HL-60 (cell line): ENCODE results near the gene ABCC11.
A peak's percentile ranks its signal among the peaks of the same experiment; 100 is the strongest.

Source experiments
- DNase-seq, 2 experiments: peaks; one replicate each; pipeline ENCODE4 v3.0.0-alpha.2; 2010 to 2020; ENCODE audit warnings: low read depth in 1 of 2, low spot score in 1 of 2
- H3K27ac ChIP-seq: fragments of 250-450 bp; sonication (Bioruptor Pico); replicated peaks from 2 replicates; pipeline ENCODE4 v1.5.1; 2020; ENCODE audit warnings: mild to moderate bottlenecking, moderate library complexity
- H3K27me3 ChIP-seq: fragments of 250-450 bp; sonication (Bioruptor Pico); 2 replicates; pipeline ENCODE4 v1.5.1; 2021; ENCODE audit warnings: mild to moderate bottlenecking, moderate library complexity; ENCODE audit not compliant: insufficient read depth, poor library complexity, severe bottlenecking
- H3K4me3 ChIP-seq: replicated peaks from 2 replicates; pipeline ENCODE4 v1.5.1; 2011; ENCODE audit warnings: mild to moderate bottlenecking, control low read depth, low read length; ENCODE audit not compliant: insufficient read depth
- GABPA ChIP-seq: IDR thresholded peaks from 2 replicates; pipeline ENCODE4 v1.6.1; 2012; ENCODE audit warnings: low read depth
- POLR2AphosphoS5 ChIP-seq: IDR thresholded peaks from 2 replicates; pipeline ENCODE4 v1.6.1; 2012; ENCODE audit warnings: low read depth
- REST ChIP-seq: IDR thresholded peaks from 2 replicates; pipeline ENCODE4 v1.6.1; 2012; ENCODE audit warnings: low read depth; ENCODE audit not compliant: insufficient replicate concordance
- SPI1 ChIP-seq: IDR thresholded peaks from 2 replicates; pipeline ENCODE4 v1.6.1; 2012; ENCODE audit warnings: low read depth, mild to moderate bottlenecking, borderline replicate concordance
- long read RNA-seq: library from polyadenylated mRNA; unstranded; transcript quantifications from one replicate; pipeline ENCODE4 v2.0.0, GENCODE V29; 2020
- TF ChIP-seq, protein P1 (sequence below): IDR thresholded peaks from one replicate; pipeline ENCODE4 v1.5.1; 2011; ENCODE audit warnings: low read length, control low read depth, inconsistent platforms; ENCODE audit not compliant: insufficient read depth

Gene ABCC11
- long read RNA-seq, result 0 reads

- H3K4me3 ChIP-seq, result no peak within 1 kb of the TSS
- peak in 1 of 2 experiments; percentile 2 for DNase-seq
- no peaks in the 10 kb centered on the region for H3K27me3 ChIP-seq
- no peak within 1 kb of the TSS for H3K27ac ChIP-seq
- TF ChIP-seq, protein P1, sequence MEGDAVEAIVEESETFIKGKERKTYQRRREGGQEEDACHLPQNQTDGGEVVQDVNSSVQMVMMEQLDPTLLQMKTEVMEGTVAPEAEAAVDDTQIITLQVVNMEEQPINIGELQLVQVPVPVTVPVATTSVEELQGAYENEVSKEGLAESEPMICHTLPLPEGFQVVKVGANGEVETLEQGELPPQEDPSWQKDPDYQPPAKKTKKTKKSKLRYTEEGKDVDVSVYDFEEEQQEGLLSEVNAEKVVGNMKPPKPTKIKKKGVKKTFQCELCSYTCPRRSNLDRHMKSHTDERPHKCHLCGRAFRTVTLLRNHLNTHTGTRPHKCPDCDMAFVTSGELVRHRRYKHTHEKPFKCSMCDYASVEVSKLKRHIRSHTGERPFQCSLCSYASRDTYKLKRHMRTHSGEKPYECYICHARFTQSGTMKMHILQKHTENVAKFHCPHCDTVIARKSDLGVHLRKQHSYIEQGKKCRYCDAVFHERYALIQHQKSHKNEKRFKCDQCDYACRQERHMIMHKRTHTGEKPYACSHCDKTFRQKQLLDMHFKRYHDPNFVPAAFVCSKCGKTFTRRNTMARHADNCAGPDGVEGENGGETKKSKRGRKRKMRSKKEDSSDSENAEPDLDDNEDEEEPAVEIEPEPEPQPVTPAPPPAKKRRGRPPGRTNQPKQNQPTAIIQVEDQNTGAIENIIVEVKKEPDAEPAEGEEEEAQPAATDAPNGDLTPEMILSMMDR, result no peak
- TF ChIP-seq POLR2AphosphoS5 (no peak), REST (no peak), SPI1 (no peak), GABPA (no peak)
Measured at GRCh38 chr16:48247311-48247710, at the start of gene ABCC11. ABCC11 (minus strand) TSS chr16:48247539; CDS start chr16:48231921, 15,618 bp downstream.

DNA sequence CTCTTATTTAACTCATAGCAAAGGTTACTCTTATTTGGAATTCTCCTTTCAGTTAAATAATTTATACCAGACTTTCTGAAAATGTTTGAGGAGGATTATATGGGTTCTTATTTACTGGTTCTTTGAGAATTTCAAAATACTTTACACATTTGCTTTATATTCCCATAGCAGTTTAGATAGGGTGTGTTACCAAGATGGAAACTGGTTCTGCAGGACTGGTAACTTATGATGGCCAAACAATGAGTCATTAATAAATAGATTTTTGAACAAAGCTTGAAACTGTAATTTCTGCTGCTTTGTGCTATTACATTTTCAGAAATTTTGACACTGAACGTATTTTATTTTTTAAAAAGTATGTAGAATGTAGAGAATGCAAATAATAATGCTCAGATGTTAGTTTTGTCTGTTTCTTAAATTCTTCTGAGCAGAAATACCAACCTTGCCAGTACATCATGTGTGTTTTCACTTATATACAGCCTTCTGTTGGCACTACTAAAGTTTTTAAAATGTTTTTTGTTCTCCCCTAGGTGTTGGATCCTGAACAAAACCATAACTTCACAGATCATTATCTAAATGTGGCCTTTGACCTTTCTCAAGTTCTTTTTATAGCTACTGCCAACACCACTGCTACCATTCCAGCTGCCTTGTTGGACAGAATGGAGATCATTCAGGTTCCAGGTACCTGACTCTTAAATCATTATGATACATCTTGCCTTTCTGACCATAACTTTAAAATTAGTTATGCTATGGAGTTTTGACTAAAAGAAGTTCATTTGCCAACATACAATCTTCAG lies 48.3 kb upstream of the ABCC11 start:
- H3K4me3 ChIP-seq, result no peak overlapping the region
- no peak overlapping the region for H3K27ac ChIP-seq
- no peak for DNase-seq
- no peaks in the 10 kb centered on the region for H3K27me3 ChIP-seq
- TF ChIP-seq POLR2AphosphoS5, result no peak
- TF ChIP-seq, protein P1, result no peak
- no peak for TF ChIP-seq REST
- no peak for TF ChIP-seq SPI1
- no peak for TF ChIP-seq GABPA

- Histone ChIP-seq H3K27me3 (no peaks in the 10 kb centered on the region), H3K4me3 (no peak overlapping the region), H3K27ac (no peak overlapping the region)
- TF ChIP-seq GABPA, result no peak
- no peak for TF ChIP-seq POLR2AphosphoS5
- no peak for DNase-seq
Measured at GRCh38 chr16:48294724-48295123, 47.4 kb upstream of the ABCC11 start.

GRCh38 chr16:48292452-48292851 lies 45.1 kb upstream of the ABCC11 start:
- Histone ChIP-seq H3K4me3 (no peak overlapping the region), H3K27ac (no peak overlapping the region), H3K27me3 (no peaks in the 10 kb centered on the region)
- no peak for DNase-seq
- TF ChIP-seq REST (no peak), SPI1 (no peak), GABPA (no peak), POLR2AphosphoS5 (no peak)
- TF ChIP-seq, protein P1, result no peak
